ENCODE data around the gene GNA12. TPM values are rescaled to one million over a fixed set of nuclear protein-coding genes. Genes with fewer than 3 reads are reported as not detected.

The GNA12 gene
- total and polyA plus RNA-seq, 9 of the 15 experiments (the other 6 are each of a cell fraction or from before 2014, with no cell fraction given), result 0.65 to 32.7 (median 9.6) TPM

DNA sequence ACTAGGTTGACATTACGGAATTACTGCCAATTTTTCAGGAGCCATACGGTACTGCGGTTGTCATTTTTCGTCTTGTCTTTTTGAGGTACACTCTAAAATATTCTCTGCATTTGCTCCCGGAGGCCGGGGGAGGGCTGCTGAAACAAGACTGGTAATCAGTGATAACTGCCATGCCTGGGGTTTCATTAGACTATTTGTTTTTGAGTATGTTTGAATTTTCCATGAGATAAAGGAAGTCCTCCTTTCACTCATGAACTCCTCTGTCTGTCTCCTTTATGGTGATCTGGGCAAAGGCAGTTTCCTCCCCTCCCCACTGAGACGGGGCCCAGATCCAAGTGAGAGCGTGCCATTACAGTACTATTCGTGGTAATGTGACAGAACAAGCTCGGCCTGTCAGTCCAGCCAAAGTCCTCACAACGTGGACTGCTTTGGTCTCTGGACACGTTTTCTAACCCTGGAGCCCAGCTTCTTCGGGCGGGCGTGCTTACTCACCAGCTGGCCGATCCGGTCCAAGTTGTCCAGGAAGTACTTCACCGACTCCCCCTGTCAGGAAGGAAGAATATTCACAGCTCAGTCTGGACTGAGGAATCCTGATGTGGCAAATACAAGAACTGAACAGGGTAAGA, 111.0 kb downstream of the GNA12 start (continued):
- TF ChIP-seq KDM1A (IDR thresholded peaks at IDR 0.05), result no peak
- 0 out of 2 replicates have a peak, but pooled peaks have one; percentile 8 for TF ChIP-seq MTA2 (IDR thresholded peaks at IDR 0.05; ENCODE audit: low read depth)
- peak in 1 of 2 experiments; percentile 38; a peak in 2 of 4 replicates for TF ChIP-seq MAZ (CRISPR knock-in tag; conservative IDR thresholded peaks at IDR 0.05 in 1 of 2, IDR thresholded peaks at IDR 0.05 in 1 of 2)
- TF ChIP-seq, protein P1, sequence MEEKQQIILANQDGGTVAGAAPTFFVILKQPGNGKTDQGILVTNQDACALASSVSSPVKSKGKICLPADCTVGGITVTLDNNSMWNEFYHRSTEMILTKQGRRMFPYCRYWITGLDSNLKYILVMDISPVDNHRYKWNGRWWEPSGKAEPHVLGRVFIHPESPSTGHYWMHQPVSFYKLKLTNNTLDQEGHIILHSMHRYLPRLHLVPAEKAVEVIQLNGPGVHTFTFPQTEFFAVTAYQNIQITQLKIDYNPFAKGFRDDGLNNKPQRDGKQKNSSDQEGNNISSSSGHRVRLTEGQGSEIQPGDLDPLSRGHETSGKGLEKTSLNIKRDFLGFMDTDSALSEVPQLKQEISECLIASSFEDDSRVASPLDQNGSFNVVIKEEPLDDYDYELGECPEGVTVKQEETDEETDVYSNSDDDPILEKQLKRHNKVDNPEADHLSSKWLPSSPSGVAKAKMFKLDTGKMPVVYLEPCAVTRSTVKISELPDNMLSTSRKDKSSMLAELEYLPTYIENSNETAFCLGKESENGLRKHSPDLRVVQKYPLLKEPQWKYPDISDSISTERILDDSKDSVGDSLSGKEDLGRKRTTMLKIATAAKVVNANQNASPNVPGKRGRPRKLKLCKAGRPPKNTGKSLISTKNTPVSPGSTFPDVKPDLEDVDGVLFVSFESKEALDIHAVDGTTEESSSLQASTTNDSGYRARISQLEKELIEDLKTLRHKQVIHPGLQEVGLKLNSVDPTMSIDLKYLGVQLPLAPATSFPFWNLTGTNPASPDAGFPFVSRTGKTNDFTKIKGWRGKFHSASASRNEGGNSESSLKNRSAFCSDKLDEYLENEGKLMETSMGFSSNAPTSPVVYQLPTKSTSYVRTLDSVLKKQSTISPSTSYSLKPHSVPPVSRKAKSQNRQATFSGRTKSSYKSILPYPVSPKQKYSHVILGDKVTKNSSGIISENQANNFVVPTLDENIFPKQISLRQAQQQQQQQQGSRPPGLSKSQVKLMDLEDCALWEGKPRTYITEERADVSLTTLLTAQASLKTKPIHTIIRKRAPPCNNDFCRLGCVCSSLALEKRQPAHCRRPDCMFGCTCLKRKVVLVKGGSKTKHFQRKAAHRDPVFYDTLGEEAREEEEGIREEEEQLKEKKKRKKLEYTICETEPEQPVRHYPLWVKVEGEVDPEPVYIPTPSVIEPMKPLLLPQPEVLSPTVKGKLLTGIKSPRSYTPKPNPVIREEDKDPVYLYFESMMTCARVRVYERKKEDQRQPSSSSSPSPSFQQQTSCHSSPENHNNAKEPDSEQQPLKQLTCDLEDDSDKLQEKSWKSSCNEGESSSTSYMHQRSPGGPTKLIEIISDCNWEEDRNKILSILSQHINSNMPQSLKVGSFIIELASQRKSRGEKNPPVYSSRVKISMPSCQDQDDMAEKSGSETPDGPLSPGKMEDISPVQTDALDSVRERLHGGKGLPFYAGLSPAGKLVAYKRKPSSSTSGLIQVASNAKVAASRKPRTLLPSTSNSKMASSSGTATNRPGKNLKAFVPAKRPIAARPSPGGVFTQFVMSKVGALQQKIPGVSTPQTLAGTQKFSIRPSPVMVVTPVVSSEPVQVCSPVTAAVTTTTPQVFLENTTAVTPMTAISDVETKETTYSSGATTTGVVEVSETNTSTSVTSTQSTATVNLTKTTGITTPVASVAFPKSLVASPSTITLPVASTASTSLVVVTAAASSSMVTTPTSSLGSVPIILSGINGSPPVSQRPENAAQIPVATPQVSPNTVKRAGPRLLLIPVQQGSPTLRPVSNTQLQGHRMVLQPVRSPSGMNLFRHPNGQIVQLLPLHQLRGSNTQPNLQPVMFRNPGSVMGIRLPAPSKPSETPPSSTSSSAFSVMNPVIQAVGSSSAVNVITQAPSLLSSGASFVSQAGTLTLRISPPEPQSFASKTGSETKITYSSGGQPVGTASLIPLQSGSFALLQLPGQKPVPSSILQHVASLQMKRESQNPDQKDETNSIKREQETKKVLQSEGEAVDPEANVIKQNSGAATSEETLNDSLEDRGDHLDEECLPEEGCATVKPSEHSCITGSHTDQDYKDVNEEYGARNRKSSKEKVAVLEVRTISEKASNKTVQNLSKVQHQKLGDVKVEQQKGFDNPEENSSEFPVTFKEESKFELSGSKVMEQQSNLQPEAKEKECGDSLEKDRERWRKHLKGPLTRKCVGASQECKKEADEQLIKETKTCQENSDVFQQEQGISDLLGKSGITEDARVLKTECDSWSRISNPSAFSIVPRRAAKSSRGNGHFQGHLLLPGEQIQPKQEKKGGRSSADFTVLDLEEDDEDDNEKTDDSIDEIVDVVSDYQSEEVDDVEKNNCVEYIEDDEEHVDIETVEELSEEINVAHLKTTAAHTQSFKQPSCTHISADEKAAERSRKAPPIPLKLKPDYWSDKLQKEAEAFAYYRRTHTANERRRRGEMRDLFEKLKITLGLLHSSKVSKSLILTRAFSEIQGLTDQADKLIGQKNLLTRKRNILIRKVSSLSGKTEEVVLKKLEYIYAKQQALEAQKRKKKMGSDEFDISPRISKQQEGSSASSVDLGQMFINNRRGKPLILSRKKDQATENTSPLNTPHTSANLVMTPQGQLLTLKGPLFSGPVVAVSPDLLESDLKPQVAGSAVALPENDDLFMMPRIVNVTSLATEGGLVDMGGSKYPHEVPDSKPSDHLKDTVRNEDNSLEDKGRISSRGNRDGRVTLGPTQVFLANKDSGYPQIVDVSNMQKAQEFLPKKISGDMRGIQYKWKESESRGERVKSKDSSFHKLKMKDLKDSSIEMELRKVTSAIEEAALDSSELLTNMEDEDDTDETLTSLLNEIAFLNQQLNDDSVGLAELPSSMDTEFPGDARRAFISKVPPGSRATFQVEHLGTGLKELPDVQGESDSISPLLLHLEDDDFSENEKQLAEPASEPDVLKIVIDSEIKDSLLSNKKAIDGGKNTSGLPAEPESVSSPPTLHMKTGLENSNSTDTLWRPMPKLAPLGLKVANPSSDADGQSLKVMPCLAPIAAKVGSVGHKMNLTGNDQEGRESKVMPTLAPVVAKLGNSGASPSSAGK (IDR thresholded peaks at IDR 0.05), result peak; percentile 87
- TF ChIP-seq MYNN (IDR thresholded peaks at IDR 0.05), result 0 out of 2 replicates have a peak, but pooled peaks have one; percentile 16
- TF ChIP-seq MYNN (CRISPR knock-in tag; IDR thresholded peaks at IDR 0.05), result no peak
- peak; percentile 83 for TF ChIP-seq ZKSCAN8 (CRISPR knock-in tag; IDR thresholded peaks at IDR 0.05)
- no peak for TF ChIP-seq SRSF3 (IDR thresholded peaks at IDR 0.05; ENCODE audit: insufficient read depth, low read length)
- peak; percentile 25; the same call in 1 of the 2 replicates for TF ChIP-seq ZNF316 (IDR thresholded peaks at IDR 0.05)
- TF ChIP-seq, protein P2, sequence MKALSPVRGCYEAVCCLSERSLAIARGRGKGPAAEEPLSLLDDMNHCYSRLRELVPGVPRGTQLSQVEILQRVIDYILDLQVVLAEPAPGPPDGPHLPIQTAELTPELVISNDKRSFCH (CRISPR knock-in tag; IDR thresholded peaks at IDR 0.05), result no peak
- TF ChIP-seq, protein P2 (tag; IDR thresholded peaks at IDR 0.05), result 0 out of 2 replicates have a peak, but pooled peaks have one; percentile 15
- peak; percentile 46; the same call in 1 of the 2 replicates for TF ChIP-seq BHLHE40 (IDR thresholded peaks at IDR 0.05; ENCODE audit: low read length)
- TF ChIP-seq RBM22 (IDR thresholded peaks at IDR 0.05; ENCODE audit: low read depth, low read length, poor library complexity, severe bottlenecking), result no peak
- peak; percentile 87; the same call in 1 of the 2 replicates for TF ChIP-seq ZNF584 (CRISPR knock-in tag; IDR thresholded peaks at IDR 0.05; ENCODE audit: low read depth)
- TF ChIP-seq KDM5B (IDR thresholded peaks at IDR 0.05; ENCODE audit: insufficient replicate concordance, low read depth, low read length), result peak; percentile 48
- peak; percentile 84 for TF ChIP-seq ETV1 (tag; conservative IDR thresholded peaks at IDR 0.05; ENCODE audit: low read depth)

Measured in K562 (cell line).